Measurements from ENCODE around the gene RGR.

Gene RGR

GRCh38 chr10:84248794-84249193 is 3.9 kb downstream of the RGR start:
- no peak for DNase-seq (ENCODE audit: extremely low spot score)
- no peak for TF ChIP-seq CTCF (IDR thresholded peaks at IDR 0.05; ENCODE audit: control extremely low read depth, extremely low read depth, low read depth, missing control alignments)
- ChIA-PET CTCF (interaction anchor here (0.9 to 2.4 kb wide), 3 partner anchors 16 to 289 kb away, joined by 4 to 8 read pairs (median 6); no protein-coding TSS in a partner anchor), POLR2A (no interaction called here)

GRCh38 chr10:84254552-84255478 is 10.0 kb downstream of the RGR start:
- no peak for DNase-seq (ENCODE audit: extremely low spot score)
- TF ChIP-seq CTCF (IDR thresholded peaks at IDR 0.05; ENCODE audit: control extremely low read depth, extremely low read depth, low read depth, missing control alignments): no peak
- ChIA-PET POLR2A (no interaction called here), CTCF (interaction anchor here (1.2 to 2.6 kb wide), 6 partner anchors 7 to 283 kb away, joined by 3 to 15 read pairs (median 4); no protein-coding TSS in a partner anchor)

GRCh38 chr10:84256510-84257342 is 11.9 kb downstream of the RGR start:
- CTCF ChIA-PET: interaction anchor here (0.7 to 2.0 kb wide), 14 partner anchors 8 to 282 kb away, joined by 3 to 17 read pairs (median 3); partner anchors contain the start of gene RGR
- peak; percentile 51 for DNase-seq (ENCODE audit: extremely low spot score)
- POLR2A ChIA-PET: no interaction called here
- peak; percentile 54 for TF ChIP-seq CTCF (IDR thresholded peaks at IDR 0.05; ENCODE audit: control extremely low read depth, extremely low read depth, low read depth, missing control alignments)

- TF ChIP-seq CTCF (IDR thresholded peaks at IDR 0.05; ENCODE audit: control extremely low read depth, extremely low read depth, low read depth, missing control alignments): no peak
- CTCF ChIA-PET: interaction anchor here (0.7 to 2.0 kb wide), 10 partner anchors 10 to 281 kb away, joined by 3 to 17 read pairs (median 4); no protein-coding TSS in a partner anchor
- no peak for DNase-seq (ENCODE audit: extremely low spot score)
- POLR2A ChIA-PET: no interaction called here
Observed at GRCh38 chr10:84257343-84258020, 12.6 kb downstream of the RGR start.

DNA sequence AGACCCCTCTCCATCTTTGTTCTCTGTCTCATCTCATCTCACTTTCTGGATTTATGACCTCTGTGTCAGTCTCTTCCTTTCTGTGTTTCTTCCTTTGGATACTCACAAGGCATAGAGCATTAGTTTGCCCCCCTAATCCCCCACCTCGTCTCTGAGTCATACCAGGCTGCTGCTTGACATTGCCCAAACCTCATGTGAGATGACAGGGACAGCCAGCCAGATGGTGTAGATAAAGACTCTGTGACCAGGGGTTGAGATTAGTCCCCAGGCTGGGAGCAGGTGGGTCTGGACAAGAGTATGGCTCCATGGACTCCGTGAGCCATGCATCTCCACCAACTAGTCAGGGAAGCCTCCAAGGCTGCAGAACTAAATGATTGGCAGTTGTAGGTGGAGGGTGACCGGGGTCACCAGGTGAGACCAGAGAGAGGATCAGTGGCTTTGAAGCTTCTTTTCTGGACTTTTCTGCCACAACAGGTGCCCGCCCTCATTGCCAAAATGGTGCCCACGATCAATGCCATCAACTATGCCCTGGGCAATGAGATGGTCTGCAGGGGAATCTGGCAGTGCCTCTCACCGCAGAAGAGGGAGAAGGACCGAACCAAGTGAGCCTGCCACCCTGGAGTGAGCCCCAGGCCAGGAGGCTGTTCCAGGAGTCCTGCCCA is 13.3 kb downstream of the RGR start:
- CTCF ChIA-PET: interaction anchor here (2.0 to 12.8 kb wide), 2 partner anchors 9 to 281 kb away, joined by 17 to 326 read pairs; no protein-coding TSS in a partner anchor
- no peak for DNase-seq (ENCODE audit: extremely low spot score)
- POLR2A ChIA-PET: no interaction called here
- TF ChIP-seq CTCF (IDR thresholded peaks at IDR 0.05; ENCODE audit: control extremely low read depth, extremely low read depth, low read depth, missing control alignments): no peak

All from GM10248 (cell line).